ENCODE results near the gene SNX15.

- TF ChIP-seq POLR2A (IDR thresholded peaks at IDR 0.05) (no peak), CTCF (IDR thresholded peaks at IDR 0.05) (no peak)
These were observed 31.3 kb downstream of the SNX15 start, which contains the start of gene NAALADL1 for GRCh38 chr11:65058419-65059054.
